ENCODE results near the gene LDHAL6B.

LDHAL6B gene

DNA sequence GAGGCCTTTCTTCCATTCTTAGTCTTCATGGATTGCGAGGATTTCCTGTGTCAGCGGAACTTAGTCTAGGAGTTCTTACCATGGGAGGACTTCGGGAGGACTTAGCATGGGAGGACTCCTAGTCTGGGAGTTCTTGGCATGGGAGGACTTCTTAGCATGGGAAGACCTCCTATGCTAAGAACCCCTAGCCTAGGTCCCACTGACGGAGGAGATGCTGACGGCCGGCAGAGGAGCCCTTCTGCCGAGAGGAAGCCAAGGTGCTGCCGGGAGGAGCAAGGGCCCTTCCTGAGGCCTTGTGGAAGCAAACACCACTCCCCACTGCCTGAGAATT is 35.6 kb upstream of the LDHAL6B start:
- H3K36me3 ChIP-seq (ENCODE audit: insufficient read depth, low read length), result no peaks in the 10 kb centered on the region; the same call in none of the 2 replicates
- no peak overlapping the region for H3K9ac ChIP-seq (ENCODE audit: low read depth, low read length)
- H3K4me1 ChIP-seq (ENCODE audit: insufficient read depth, low read length), result peaks cover 10% of the 10 kb centered on the region
- H3K9me3 ChIP-seq (ENCODE audit: control insufficient read depth, insufficient read depth, low read length), result no peaks in the 10 kb centered on the region

GRCh38 chr15:59172289-59172901 is 34.2 kb upstream of the LDHAL6B start:
- Histone ChIP-seq H3K4me1 (ENCODE audit: insufficient read depth, low read length) (peaks cover 7% of the 10 kb centered on the region), H3K36me3 (ENCODE audit: insufficient read depth, low read length) (no peaks in the 10 kb centered on the region; the same call in none of the 2 replicates), H3K9me3 (ENCODE audit: control insufficient read depth, insufficient read depth, low read length) (no peaks in the 10 kb centered on the region), H3K9ac (ENCODE audit: low read depth, low read length) (no peak overlapping the region)

DNA sequence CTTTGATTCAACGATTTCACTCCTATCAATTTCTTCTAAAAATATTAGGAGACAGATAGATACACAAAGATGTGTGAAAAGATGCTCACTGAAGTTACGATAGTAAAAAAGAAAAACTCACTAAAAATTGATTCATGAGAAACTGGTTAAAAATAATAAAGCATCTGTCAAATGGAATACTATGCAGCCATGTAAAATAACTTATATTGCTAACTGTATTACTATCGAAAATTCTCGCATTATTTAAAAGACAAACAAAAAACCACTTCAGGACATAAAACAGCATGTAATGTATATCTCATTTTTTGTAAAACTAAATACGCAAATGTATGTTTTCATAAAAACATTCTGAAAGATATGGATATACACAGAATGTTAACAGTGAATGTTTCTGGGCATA is 33.4 kb upstream of the LDHAL6B start:
- H3K4me1 ChIP-seq (ENCODE audit: insufficient read depth, low read length), result peaks cover 7% of the 10 kb centered on the region
- no peaks in the 10 kb centered on the region; the same call in none of the 2 replicates for H3K36me3 ChIP-seq (ENCODE audit: insufficient read depth, low read length)

DNA sequence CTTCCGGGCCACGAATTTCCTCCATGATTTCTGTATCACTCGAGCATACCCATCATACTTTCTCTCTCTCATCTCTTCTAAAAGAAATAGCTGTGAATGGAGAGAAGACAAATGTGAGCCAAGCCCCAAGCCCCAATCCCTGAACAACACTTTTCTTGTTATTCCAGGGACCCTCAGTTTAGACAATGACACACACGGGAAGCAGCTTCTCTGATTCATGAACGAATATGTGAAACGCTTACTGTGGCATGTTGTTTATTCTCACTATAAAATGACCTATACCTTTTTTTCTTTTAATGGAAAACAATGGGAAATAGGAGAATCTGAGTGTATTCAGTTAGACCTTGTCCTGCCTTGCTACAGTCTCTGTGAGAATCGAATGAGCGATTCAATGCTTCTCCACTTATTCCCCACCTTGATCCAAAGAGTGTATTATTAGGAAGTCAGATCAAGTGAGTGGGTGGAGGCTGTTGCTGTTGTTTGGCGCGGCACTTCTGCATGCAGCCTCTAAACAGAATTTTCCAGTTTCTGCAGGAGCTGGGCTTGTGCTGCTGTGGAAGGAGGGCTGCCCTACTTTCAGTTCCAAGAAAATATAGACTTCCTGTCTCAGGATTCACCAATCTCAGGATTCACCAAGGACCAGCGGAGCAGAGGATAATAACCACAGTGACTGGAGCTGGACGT is 32.4 kb upstream of the LDHAL6B start:
- Histone ChIP-seq H3K9ac (ENCODE audit: low read depth, low read length) (no peak overlapping the region), H3K36me3 (ENCODE audit: insufficient read depth, low read length) (no peaks in the 10 kb centered on the region; the same call in 1 of the 2 replicates), H3K4me1 (ENCODE audit: insufficient read depth, low read length) (peaks cover 7% of the 10 kb centered on the region; the same call in 1 of the 2 replicates)

More for the DNA sequence above, 33.4 kb upstream of the LDHAL6B start:
- H3K9ac ChIP-seq (ENCODE audit: low read depth, low read length), result no peak overlapping the region
- no peaks in the 10 kb centered on the region for H3K9me3 ChIP-seq (ENCODE audit: control insufficient read depth, insufficient read depth, low read length)

GRCh38 chr15:59174835-59175831 is 31.5 kb upstream of the LDHAL6B start:
- Histone ChIP-seq H3K9ac (ENCODE audit: low read depth, low read length) (no peak overlapping the region), H3K36me3 (ENCODE audit: insufficient read depth, low read length) (no peaks in the 10 kb centered on the region; the same call in 1 of the 2 replicates), H3K4me1 (ENCODE audit: insufficient read depth, low read length) (peaks cover 7% of the 10 kb centered on the region; the same call in 1 of the 2 replicates), H3K9me3 (ENCODE audit: control insufficient read depth, insufficient read depth, low read length) (no peaks in the 10 kb centered on the region)

More for the DNA sequence above, 32.4 kb upstream of the LDHAL6B start:
- no peaks in the 10 kb centered on the region for H3K9me3 ChIP-seq (ENCODE audit: control insufficient read depth, insufficient read depth, low read length)

DNA sequence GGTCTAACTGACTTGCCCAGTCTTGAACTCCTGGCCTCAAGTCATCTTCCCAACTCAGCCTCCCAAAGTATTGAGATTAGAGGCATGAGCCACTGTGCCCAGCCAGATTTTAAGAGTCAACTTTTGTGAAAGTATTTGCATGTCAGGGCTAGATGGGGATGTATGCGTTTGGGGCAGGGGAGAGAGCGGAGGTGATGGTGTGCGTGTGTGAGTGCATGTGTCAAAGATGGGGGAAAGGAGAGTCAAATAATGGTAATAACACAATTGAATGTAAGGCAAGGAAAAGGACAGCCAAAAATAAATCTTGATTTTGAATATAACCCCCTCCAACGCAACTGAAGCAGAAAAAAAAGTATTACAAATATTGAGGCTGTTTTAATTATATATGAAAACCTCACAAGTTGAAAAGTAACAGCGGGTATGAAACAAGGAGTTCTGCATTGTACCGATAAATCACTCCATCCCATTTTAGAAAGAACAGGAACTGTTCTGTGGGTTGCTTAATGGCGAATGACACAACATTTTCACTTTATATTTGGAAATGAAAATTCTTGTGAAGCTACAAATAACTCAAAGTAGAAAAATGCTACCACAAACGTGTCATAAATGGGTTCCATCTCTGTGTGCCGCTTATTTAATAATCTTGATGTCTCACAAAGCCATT is 29.9 kb upstream of the LDHAL6B start:
- no peak overlapping the region for H3K9ac ChIP-seq (ENCODE audit: low read depth, low read length)
- H3K4me1 ChIP-seq (ENCODE audit: insufficient read depth, low read length), result peaks cover 7% of the 10 kb centered on the region; the same call in 1 of the 2 replicates
- 0 out of 2 replicates have a peak, but pooled peaks cover under 1% of the 10 kb centered on the region for H3K9me3 ChIP-seq (ENCODE audit: control insufficient read depth, insufficient read depth, low read length)
- H3K36me3 ChIP-seq (ENCODE audit: insufficient read depth, low read length), result no peaks in the 10 kb centered on the region; the same call in 1 of the 2 replicates

GRCh38 chr15:59177317-59177660 is 29.4 kb upstream of the LDHAL6B start:
- H3K4me1 ChIP-seq (ENCODE audit: insufficient read depth, low read length), result peaks cover 7% of the 10 kb centered on the region; the same call in 1 of the 2 replicates
- H3K9me3 ChIP-seq (ENCODE audit: control insufficient read depth, insufficient read depth, low read length), result peaks cover 3% of the 10 kb centered on the region; the same call in 1 of the 2 replicates
- H3K9ac ChIP-seq (ENCODE audit: low read depth, low read length), result no peak overlapping the region
- no peaks in the 10 kb centered on the region; the same call in none of the 2 replicates for H3K36me3 ChIP-seq (ENCODE audit: insufficient read depth, low read length)

- Histone ChIP-seq H3K9ac (ENCODE audit: low read depth, low read length) (no peak overlapping the region), H3K4me1 (ENCODE audit: insufficient read depth, low read length) (peaks cover 7% of the 10 kb centered on the region; the same call in 1 of the 2 replicates), H3K36me3 (ENCODE audit: insufficient read depth, low read length) (no peaks in the 10 kb centered on the region; the same call in none of the 2 replicates), H3K9me3 (ENCODE audit: control insufficient read depth, insufficient read depth, low read length) (peaks cover 3% of the 10 kb centered on the region; the same call in 1 of the 2 replicates)
These were observed 28.4 kb upstream of the LDHAL6B start for GRCh38 chr15:59178151-59178695.

DNA sequence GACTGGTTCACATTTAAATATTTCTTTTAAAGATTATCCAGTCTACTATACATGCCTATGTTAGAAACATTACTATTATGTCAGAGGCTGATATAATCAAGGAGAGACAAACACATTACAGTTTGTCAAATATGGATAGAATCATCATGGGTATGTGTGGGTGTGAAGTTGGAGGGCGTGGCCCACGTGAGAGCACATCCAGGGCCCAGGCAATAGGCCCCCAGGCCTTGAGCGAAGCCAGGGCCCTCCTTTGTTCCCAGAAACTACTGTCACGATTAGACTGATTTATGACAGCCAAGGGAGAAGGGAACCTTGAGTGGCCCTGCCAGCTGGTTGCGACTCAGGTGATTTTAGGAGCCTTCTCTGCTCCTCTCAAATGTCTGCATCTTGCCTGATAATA is 26.9 kb upstream of the LDHAL6B start:
- Histone ChIP-seq H3K9me3 (ENCODE audit: control insufficient read depth, insufficient read depth, low read length) (peaks cover 3% of the 10 kb centered on the region; the same call in 1 of the 2 replicates), H3K9ac (ENCODE audit: low read depth, low read length) (no peak overlapping the region), H3K4me1 (ENCODE audit: insufficient read depth, low read length) (peaks cover 7% of the 10 kb centered on the region; the same call in 1 of the 2 replicates), H3K36me3 (ENCODE audit: insufficient read depth, low read length) (no peaks in the 10 kb centered on the region; the same call in 1 of the 2 replicates)

GRCh38 chr15:59180945-59181600 is 25.6 kb upstream of the LDHAL6B start:
- H3K4me1 ChIP-seq (ENCODE audit: insufficient read depth, low read length), result no peaks in the 10 kb centered on the region
- no peaks in the 10 kb centered on the region; the same call in 1 of the 2 replicates for H3K36me3 ChIP-seq (ENCODE audit: insufficient read depth, low read length)
- no peak overlapping the region for H3K9ac ChIP-seq (ENCODE audit: low read depth, low read length)
- peaks cover 3% of the 10 kb centered on the region; the same call in 1 of the 2 replicates for H3K9me3 ChIP-seq (ENCODE audit: control insufficient read depth, insufficient read depth, low read length)

DNA sequence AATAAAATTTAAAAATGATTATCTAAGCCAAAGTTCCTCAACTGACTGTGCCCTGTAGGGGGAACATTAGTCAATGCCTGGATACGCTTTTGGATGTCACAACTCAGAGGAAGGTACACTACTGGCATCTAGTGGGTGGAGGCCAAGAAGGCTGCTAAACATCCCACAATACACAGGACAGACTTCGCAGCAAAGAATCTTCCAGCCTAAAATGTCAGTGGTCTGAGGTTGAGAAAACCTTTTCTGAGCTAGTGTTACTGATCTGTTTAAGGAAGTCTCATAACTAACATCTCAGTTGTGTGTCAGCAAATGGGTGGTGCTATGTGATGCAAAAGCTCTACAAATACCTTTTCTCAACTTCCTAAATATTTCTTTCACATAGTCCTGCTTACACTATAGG is 20.9 kb upstream of the LDHAL6B start:
- Histone ChIP-seq H3K4me1 (ENCODE audit: insufficient read depth, low read length) (no peaks in the 10 kb centered on the region), H3K9me3 (ENCODE audit: control insufficient read depth, insufficient read depth, low read length) (peaks cover 6% of the 10 kb centered on the region; the same call in 1 of the 2 replicates), H3K9ac (ENCODE audit: low read depth, low read length) (no peak overlapping the region), H3K36me3 (ENCODE audit: insufficient read depth, low read length) (peaks cover 7% of the 10 kb centered on the region)

DNA sequence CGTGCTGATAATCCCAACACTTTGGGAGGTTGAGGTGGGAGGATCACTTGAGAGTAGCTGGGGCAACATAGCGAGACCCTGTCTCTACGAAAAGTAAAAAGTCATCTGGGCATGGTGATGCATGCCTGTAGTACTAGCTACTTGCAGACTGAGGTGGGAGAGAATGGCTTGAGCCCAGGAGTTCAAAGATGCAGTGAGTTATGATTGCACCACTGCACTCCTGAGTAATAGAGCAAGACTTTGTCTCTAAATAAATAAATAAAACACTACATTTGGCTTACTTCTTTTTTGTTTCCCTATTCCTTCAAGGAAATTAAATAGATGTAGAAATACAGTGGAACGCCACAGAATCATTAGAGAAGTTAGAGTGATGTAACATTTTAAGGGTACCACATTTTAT is 20.1 kb upstream of the LDHAL6B start:
- Histone ChIP-seq H3K4me1 (ENCODE audit: insufficient read depth, low read length) (no peaks in the 10 kb centered on the region), H3K9me3 (ENCODE audit: control insufficient read depth, insufficient read depth, low read length) (peaks cover 6% of the 10 kb centered on the region; the same call in 1 of the 2 replicates), H3K36me3 (ENCODE audit: insufficient read depth, low read length) (peaks cover 7% of the 10 kb centered on the region), H3K9ac (ENCODE audit: low read depth, low read length) (no peak overlapping the region)

DNA sequence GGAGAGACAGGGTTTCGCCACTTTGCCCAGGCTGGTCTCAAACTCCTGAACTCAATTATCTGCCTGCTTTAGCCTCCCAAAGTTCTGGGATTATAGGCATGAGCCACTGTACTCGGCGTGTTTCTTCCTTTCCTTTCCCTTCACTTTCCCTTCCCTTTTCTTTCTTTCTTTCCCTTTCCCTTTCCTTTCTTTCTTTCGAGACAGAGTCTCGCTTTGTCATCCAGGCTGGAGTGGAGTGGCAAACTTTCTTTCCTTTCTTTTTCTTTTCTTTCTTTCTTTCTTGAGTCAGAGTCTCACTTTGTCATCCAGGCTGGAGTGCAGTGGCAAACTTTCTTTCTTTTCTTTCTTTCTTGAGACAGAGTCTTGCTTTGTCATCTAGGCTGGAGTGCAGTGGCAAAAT is 17.4 kb upstream of the LDHAL6B start:
- Histone ChIP-seq H3K9ac (ENCODE audit: low read depth, low read length) (no peak overlapping the region), H3K9me3 (ENCODE audit: control insufficient read depth, insufficient read depth, low read length) (peaks cover 3% of the 10 kb centered on the region; the same call in 1 of the 2 replicates), H3K36me3 (ENCODE audit: insufficient read depth, low read length) (peaks cover 10% of the 10 kb centered on the region), H3K4me1 (ENCODE audit: insufficient read depth, low read length) (no peaks in the 10 kb centered on the region)
